GM13977 (cell line): Measurements from ENCODE around the gene HCFC1.
A peak's percentile ranks its signal among the peaks of the same experiment; 100 is the strongest.

Experiments
- DNase-seq: peaks from one replicate; pipeline ENCODE4 v3.0.0; 2012; ENCODE audit warnings: low spot score
- in situ Hi-C: fragments of 300-500 bp; cut with MboI; formaldehyde crosslinking; loops from one replicate; pipeline ENCODE4 v1.12.0; 2022; ENCODE audit warnings: low sequenced_read_pairs, low pct_unique_long_range_greater_than_20kb, mixed read lengths, inconsistent platforms; ENCODE audit not compliant: unreplicated experiment
- TF ChIP-seq, protein P1 (sequence below): IDR thresholded peaks from 2 replicates; pipeline ENCODE4 v1.5.1; 2012; ENCODE audit warnings: mild to moderate bottlenecking, control low read depth; ENCODE audit not compliant: insufficient read depth; ENCODE audit errors: extremely low read depth, missing control alignments

HCFC1 gene

DNA sequence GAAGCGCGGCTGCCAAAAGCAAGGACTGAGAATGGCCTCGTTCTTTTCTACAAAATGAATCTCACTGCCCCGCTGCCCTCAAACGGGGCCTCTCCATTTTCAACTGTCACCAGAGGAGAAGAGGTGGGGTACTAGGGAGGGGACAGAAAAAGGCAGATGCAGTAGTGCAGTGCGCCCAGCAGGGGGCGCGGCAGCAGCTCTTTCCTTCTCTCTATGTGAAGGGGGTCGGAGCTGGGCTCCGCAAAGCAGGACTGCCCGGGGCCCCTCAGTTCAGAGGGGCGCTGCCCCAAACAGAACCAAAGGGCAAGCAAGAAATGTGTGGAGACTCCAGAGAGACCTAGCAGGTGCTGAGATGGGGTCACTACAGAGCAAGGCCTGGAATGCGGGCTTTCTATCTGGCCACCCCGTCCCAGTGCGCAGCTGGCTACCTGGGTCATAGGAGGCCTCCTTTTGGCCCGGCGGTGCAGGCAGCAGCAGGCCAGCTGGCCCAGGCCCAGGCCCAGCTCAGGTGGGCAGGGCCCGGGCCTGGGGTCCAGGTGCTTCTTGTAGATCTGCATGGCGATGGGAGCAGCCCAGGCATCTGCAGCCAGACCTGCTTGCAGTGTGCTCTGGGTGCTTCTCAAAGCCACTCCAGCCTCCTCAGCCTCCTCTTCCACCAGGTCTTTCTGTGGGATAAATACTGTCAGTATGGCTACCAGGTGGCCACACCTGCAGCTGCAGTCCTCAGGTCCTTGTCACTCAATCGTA is 42.2 kb upstream of the HCFC1 start:
- peak; percentile 75 for DNase-seq
- in situ Hi-C loops = no loop called here
- TF ChIP-seq, protein P1, sequence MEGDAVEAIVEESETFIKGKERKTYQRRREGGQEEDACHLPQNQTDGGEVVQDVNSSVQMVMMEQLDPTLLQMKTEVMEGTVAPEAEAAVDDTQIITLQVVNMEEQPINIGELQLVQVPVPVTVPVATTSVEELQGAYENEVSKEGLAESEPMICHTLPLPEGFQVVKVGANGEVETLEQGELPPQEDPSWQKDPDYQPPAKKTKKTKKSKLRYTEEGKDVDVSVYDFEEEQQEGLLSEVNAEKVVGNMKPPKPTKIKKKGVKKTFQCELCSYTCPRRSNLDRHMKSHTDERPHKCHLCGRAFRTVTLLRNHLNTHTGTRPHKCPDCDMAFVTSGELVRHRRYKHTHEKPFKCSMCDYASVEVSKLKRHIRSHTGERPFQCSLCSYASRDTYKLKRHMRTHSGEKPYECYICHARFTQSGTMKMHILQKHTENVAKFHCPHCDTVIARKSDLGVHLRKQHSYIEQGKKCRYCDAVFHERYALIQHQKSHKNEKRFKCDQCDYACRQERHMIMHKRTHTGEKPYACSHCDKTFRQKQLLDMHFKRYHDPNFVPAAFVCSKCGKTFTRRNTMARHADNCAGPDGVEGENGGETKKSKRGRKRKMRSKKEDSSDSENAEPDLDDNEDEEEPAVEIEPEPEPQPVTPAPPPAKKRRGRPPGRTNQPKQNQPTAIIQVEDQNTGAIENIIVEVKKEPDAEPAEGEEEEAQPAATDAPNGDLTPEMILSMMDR = peak; percentile 81

DNA sequence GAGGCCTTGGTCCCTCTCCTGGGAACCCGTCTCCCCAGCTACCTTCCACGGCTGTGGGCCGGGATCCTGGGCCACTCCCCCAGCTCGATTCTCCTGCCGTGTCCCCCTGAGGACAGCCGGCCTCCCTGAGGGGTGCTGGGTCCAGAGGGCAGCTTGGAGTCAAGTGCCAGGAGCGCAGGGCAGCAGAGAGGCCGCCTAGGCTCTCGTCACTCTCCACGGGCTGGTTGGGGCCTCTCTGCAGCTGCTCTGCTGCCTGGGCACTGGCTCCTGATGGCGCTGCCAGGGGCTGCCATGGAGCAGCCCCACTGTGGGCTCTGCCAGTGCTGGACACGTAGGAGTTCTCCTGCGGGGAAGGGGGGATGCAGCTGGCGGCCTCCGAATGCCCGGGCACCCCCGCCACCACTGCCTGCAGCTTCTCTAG is 41.4 kb upstream of the HCFC1 start:
- no peak for DNase-seq
- in situ Hi-C loops = no loop called here

DNA sequence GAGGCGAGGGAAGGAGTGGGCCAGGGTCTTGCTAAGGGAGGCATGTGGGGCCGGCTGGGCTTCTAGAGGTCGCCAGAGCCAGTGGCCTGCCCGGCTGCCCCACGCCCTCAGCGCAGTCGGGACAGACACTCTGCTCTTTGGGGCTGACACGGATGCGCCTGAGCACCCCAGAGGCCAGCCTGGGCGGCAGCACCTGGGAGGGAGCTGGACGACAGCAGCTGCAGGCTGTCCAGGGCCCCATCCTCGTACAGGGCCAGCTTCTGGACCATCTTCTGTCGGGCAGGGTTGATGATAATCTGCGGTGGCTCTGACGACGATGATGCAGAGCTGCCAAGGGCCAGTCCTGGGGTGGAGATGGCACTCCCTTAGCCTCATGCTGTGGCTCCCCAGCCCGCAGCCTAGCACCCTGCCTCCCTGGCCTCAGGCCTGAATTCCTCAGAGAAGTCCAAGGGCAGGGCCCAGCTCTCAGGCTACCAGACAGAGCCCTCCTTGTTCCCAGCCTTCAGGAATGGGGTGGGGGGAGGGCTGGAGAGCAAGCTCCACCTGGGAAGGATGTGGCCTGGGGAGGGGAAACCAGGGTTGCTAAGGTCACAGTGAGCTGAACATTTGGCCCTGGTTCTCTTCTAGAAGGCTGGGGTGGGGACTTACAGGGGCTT is 40.8 kb upstream of the HCFC1 start:
- TF ChIP-seq, protein P1 = no peak
- in situ Hi-C loops = no loop called here

More for the DNA sequence above, 41.4 kb upstream of the HCFC1 start:
- TF ChIP-seq, protein P1 = no peak

DNA sequence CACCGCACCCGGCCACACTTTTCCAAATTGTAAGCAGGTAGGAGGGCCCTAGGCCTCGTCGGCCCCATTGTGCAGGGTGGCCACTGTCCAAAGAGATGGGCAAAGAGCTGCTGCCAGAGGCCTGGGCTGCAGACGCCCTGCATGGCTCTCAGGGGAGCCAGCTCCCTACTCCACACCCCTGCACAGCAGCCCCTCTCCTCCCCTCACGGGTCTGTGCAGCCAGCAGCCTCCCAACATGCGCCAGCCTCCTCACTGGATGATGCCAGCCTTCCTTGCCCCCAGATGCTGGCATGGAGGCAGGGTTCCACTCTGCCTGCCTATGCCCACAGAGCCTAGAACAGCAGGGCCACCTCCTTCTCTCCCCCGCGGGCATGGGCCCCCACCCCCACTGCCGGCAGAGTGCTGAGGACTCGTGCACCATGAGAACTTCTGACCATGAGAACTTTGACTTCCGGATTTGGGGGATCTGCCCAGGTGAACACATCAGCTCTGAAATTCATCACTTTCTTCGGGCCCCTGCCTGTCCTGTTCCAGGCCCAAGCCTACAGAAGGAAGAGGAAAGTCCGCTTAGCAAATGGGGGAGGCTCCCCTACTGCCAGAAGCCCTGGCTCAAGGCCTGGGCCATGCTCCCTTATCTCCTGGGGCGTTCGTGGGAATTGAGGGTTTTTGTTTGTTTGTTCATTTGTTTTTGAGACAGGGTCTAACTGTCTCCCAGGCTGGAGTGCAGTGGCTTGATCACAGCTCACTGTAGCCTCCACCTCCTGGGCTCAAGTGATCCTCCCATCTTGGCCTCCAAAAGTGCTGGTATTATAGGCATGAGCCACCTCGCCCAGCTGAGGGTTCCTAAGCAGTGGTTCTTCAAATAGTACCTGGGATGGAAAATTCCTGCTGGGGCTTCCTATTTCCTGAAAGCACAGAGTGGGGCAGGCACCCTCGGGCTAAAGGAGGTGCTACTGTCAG is 40.0 kb upstream of the HCFC1 start:
- no peak for DNase-seq
- TF ChIP-seq, protein P1 = no peak
- in situ Hi-C loops = no loop called here

More for the DNA sequence above, 40.8 kb upstream of the HCFC1 start:
- no peak for DNase-seq

DNA sequence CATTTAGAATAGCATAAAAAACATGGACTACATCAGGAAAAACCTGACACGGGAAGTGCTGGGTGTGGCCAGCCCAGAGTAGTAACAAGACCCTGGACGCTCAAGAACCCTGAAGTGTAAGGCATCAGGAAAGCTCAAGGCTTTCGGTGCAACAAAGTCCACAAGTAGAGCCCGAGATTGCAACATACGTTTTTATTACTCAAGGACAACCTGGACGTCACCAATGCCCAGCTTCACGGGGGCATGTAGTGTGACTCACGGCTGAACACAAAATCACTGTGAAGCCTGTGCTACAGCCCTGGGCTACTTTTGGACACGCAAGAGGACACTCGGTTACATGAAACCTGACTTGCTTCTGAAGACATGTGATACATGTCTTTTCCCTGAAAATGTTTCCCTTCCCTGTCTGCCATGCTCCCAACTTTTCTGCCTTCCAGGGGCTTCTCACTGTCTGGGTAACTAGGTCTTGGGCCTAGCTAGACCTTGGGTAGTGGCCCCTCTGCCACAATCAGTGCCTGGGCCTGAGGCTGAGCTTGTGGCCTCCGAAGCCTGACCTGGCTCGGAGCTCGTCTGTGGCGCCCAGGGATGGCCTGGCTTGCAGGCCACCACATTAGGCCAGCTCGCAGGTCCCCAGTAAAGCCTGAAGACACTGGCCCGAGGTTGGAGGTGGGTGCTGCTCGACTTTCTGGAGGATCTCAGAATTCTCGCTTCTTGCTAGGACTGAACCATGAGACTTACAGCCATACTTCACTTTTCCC is 38.9 kb upstream of the HCFC1 start:
- DNase-seq = no peak
- in situ Hi-C loops = no loop called here
- TF ChIP-seq, protein P1 = no peak
